ENCODE measurements around the gene OR9I1. TPM values are rescaled to one million over a fixed set of nuclear protein-coding genes. Genes with fewer than 3 reads are reported as not detected.

The OR9I1 gene
- total RNA-seq: not detected in 2 replicates

GRCh38 chr11:58125469-58125868 lies at the start of gene OR9I1:
OR9I1 (minus strand) TSS chr11:58125530; CDS start chr11:58119444, 6,086 bp downstream.

Other genes with a start within 250 kb of the OR9I1 start
- not detected in 2 replicates for gene OR9Q1, start 101.6 kb downstream of the OR9I1 start, total RNA-seq
- not detected in 2 replicates for gene OR6Q1, start 94.6 kb downstream of the OR9I1 start, total RNA-seq
- gene OR9Q2, start 63.5 kb upstream of the OR9I1 start, total RNA-seq: not detected in 2 replicates
- gene OR1S2, start 78.6 kb upstream of the OR9I1 start, total RNA-seq: not detected in 2 replicates
- not detected in 2 replicates for gene OR1S1, start 87.2 kb upstream of the OR9I1 start, total RNA-seq
- gene OR10Q1, start 103.4 kb upstream of the OR9I1 start, total RNA-seq: not detected in 2 replicates
- gene OR10W1, start 142.7 kb upstream of the OR9I1 start, total RNA-seq: not detected in 2 replicates
- gene OR5B17, start 233.5 kb upstream of the OR9I1 start, total RNA-seq: not detected in 2 replicates